PC-3 (cell line): Measurements from ENCODE around the gene CHCHD2.

Source experiments
- CTCF ChIP-seq: fragments of 300-600 bp; sonication (generic); conservative IDR thresholded peaks from 2 replicates; pipeline ENCODE4 v1.5.1; 2017; ENCODE audit warnings: antibody characterized with exemption, low read depth, mild to moderate bottlenecking, low read length
- EZH2 ChIP-seq: fragments of 300-600 bp; sonication (generic); IDR thresholded peaks from one replicate; pipeline ENCODE4 v1.6.1; 2017; ENCODE audit warnings: antibody characterized with exemption, mild to moderate bottlenecking, low read length; ENCODE audit not compliant: unreplicated experiment

- no peak for TF ChIP-seq CTCF
- TF ChIP-seq EZH2: no peak
These were observed 19.6 kb upstream of the CHCHD2 start for GRCh38 chr7:56125831-56126230.
